COLO829 (cell line): ENCODE data around the gene GTF2IRD1.
"Not testable (repeated sequence)": the region's sequence is repeated elsewhere in the genome, so short reads cannot be mapped to it uniquely, and the experiment has no call there.

Experiments
- DNase-seq: peaks from one replicate; pipeline ENCODE4 v3.0.0; 2012; ENCODE audit warnings: low spot score

GTF2IRD1 gene

GRCh38 chr7:74467876-74468275, 14.2 kb downstream of the GTF2IRD1 start:
- DNase-seq, result no peak

- DNase-seq, result no peak
Measured at GRCh38 chr7:74470504-74470903, 16.8 kb downstream of the GTF2IRD1 start.

- DNase-seq, result no peak
Measured at GRCh38 chr7:74473116-74473515, 19.4 kb downstream of the GTF2IRD1 start.

GRCh38 chr7:74474271-74474865, 20.7 kb downstream of the GTF2IRD1 start:
- no peak for DNase-seq

- no peak for DNase-seq
Measured at GRCh38 chr7:74475243-74475986, 21.7 kb downstream of the GTF2IRD1 start.

GRCh38 chr7:74475987-74476350, 22.3 kb downstream of the GTF2IRD1 start:
- no peak for DNase-seq

- no peak for DNase-seq
Measured at GRCh38 chr7:74476626-74477025, 22.9 kb downstream of the GTF2IRD1 start.

- DNase-seq, result no peak
Measured at GRCh38 chr7:74478671-74479065, 25.0 kb downstream of the GTF2IRD1 start.

- DNase-seq, result peak; percentile 69
Measured at GRCh38 chr7:74479066-74479781, 25.5 kb downstream of the GTF2IRD1 start.

- peak; percentile 65 for DNase-seq
Measured at GRCh38 chr7:74479961-74480829, 26.5 kb downstream of the GTF2IRD1 start.

- no peak for DNase-seq
Measured at GRCh38 chr7:74480861-74481417, 27.2 kb downstream of the GTF2IRD1 start.

GRCh38 chr7:74481458-74482196, 27.9 kb downstream of the GTF2IRD1 start:
- no peak for DNase-seq

GRCh38 chr7:74482197-74482467, 28.4 kb downstream of the GTF2IRD1 start:
- DNase-seq, result no peak

- no peak for DNase-seq
Measured at GRCh38 chr7:74482629-74483401, 29.1 kb downstream of the GTF2IRD1 start.

- DNase-seq, result no peak
Measured at GRCh38 chr7:74483402-74484336, 30.0 kb downstream of the GTF2IRD1 start.

GRCh38 chr7:74485611-74486010, 31.9 kb downstream of the GTF2IRD1 start:
- no peak for DNase-seq

GRCh38 chr7:74488518-74489030, 34.9 kb downstream of the GTF2IRD1 start:
- DNase-seq, result not testable (repeated sequence)

GRCh38 chr7:74489997-74490945, 36.6 kb downstream of the GTF2IRD1 start:
- no peak for DNase-seq
